K562 (cell line): ENCODE results near the gene GPR83. TPM values are rescaled to one million over a fixed set of nuclear protein-coding genes. Genes with fewer than 3 reads are reported as not detected.

Source experiments
- CBFA2T2 ChIP-seq: fragments of 450-650 bp; conservative IDR thresholded peaks from 2 replicates; pipeline ENCODE4 v1.6.1; 2017; ENCODE audit warnings: mild to moderate bottlenecking
- E2F4 ChIP-seq: sonication (generic); formaldehyde crosslinking; IDR thresholded peaks from 2 replicates; pipeline ENCODE4 v1.8.0; 2022; ENCODE audit warnings: mild to moderate bottlenecking, low read depth, missing genetic modification reagents
- FOXA3 ChIP-seq, 2 experiments: fragments of 450-650 bp in 1 of 2; sonication (generic) in 1 of 2; formaldehyde crosslinking; IDR thresholded peaks in 1 of 2; conservative IDR thresholded peaks in 1 of 2; 2 replicates each; pipeline versions ENCODE4 v1.4.0 to v1.8.0; 2020 to 2022; ENCODE audit warnings: mild to moderate bottlenecking in 2 of 2, missing genetic modification reagents in 1 of 2
- GATA2 ChIP-seq: sonication (generic); formaldehyde crosslinking; IDR thresholded peaks from 2 replicates; pipeline ENCODE4 v1.4.0; 2020; ENCODE audit warnings: mild to moderate bottlenecking, missing genetic modification reagents
- IRF2 ChIP-seq: sonication (generic); formaldehyde crosslinking; IDR thresholded peaks from 2 replicates; pipeline ENCODE4 v1.8.1; 2022; ENCODE audit warnings: mild to moderate bottlenecking, missing genetic modification reagents
- KDM1A ChIP-seq, 2 experiments: fragments of 450-650 bp; IDR thresholded peaks; 2 replicates each; pipeline ENCODE4 v1.6.1; 2016; ENCODE audit warnings: mild to moderate bottlenecking in 2 of 2
- MTA2 ChIP-seq: fragments of 450-650 bp; IDR thresholded peaks from 2 replicates; pipeline ENCODE4 v1.6.1; 2016; ENCODE audit warnings: low read depth
- MYBL2 ChIP-seq, 2 experiments: fragments of 450-650 bp in 1 of 2; sonication (generic) in 1 of 2; formaldehyde crosslinking in 1 of 2; IDR thresholded peaks; 2 replicates each; pipeline versions ENCODE4 v1.6.1 to v1.8.1; 2017 to 2022; ENCODE audit warnings: borderline replicate concordance in 1 of 2, inconsistent platforms in 1 of 2, low read depth in 1 of 2, mild to moderate bottlenecking in 1 of 2, missing genetic modification reagents in 1 of 2, moderate library complexity in 1 of 2
- NCOR1 ChIP-seq: fragments of 450-650 bp; IDR thresholded peaks from 2 replicates; pipeline ENCODE4 v1.6.1; 2016; ENCODE audit warnings: mild to moderate bottlenecking, moderate library complexity
- NFIC ChIP-seq: fragments of 450-650 bp; IDR thresholded peaks from 2 replicates; pipeline ENCODE4 v1.6.1; 2017; ENCODE audit warnings: mild to moderate bottlenecking, inconsistent platforms
- PBX2 ChIP-seq, 2 experiments: IDR thresholded peaks in 1 of 2; conservative IDR thresholded peaks in 1 of 2; 2 replicates each; pipeline ENCODE4 v1.6.1; 2016; ENCODE audit warnings: low read depth in 2 of 2, mild to moderate bottlenecking in 1 of 2, missing compliant biosample characterization in 1 of 2, missing genetic modification characterization in 1 of 2, moderate library complexity in 1 of 2
- PKNOX1 ChIP-seq: fragments of 450-650 bp; IDR thresholded peaks from 2 replicates; pipeline ENCODE4 v1.6.1; 2016
- SMAD3 ChIP-seq: fragments of 450-650 bp; formaldehyde crosslinking; conservative IDR thresholded peaks from 2 replicates; pipeline ENCODE4 v1.4.0; 2020; ENCODE audit warnings: mild to moderate bottlenecking
- SMAD4 ChIP-seq: fragments of 250-450 bp; sonication (Bioruptor Pico); conservative IDR thresholded peaks from 2 replicates; pipeline ENCODE4 v1.8.0; 2021; ENCODE audit warnings: inconsistent platforms, mild to moderate bottlenecking, moderate library complexity
- SMARCA4 ChIP-seq: fragments of 450-650 bp; IDR thresholded peaks from 2 replicates; pipeline ENCODE4 v1.6.1; 2016
- SMARCC2 ChIP-seq: fragments of 450-650 bp; IDR thresholded peaks from 2 replicates; pipeline ENCODE4 v1.6.1; 2017; ENCODE audit warnings: antibody characterized with exemption, moderate library complexity, mild to moderate bottlenecking, low read depth
- TBL1XR1 ChIP-seq, 2 experiments: IDR thresholded peaks; 2 replicates each; pipeline ENCODE4 v1.6.1; 2012; ENCODE audit warnings: improper control_type of control experiment in 2 of 2, low read length in 2 of 2, mild to moderate bottlenecking in 1 of 2
- TCF3 ChIP-seq: sonication (generic); formaldehyde crosslinking; IDR thresholded peaks from 2 replicates; pipeline ENCODE4 v1.4.0; 2020; ENCODE audit warnings: mild to moderate bottlenecking, missing genetic modification reagents
- THAP7 ChIP-seq: fragments of 250-450 bp; sonication (Bioruptor Pico); IDR thresholded peaks from 2 replicates; pipeline ENCODE4 v1.5.0; 2021
- TRIM24 ChIP-seq, 2 experiments: fragments of 450-650 bp; IDR thresholded peaks; 2 replicates each; pipeline ENCODE4 v1.6.1; 2016
- ZNF175 ChIP-seq: fragments of 200-800 bp; sonication (Bioruptor generic); IDR thresholded peaks from 2 replicates; pipeline ENCODE4 v1.6.1; 2016; ENCODE audit warnings: low read depth, mild to moderate bottlenecking, missing genetic modification characterization, missing compliant biosample characterization
- ZNF224 ChIP-seq: sonication (generic); formaldehyde crosslinking; IDR thresholded peaks from 2 replicates; pipeline ENCODE4 v1.8.0; 2022; ENCODE audit warnings: mild to moderate bottlenecking, missing genetic modification reagents
- ZNF253 ChIP-seq: fragments of 250-450 bp; sonication (Bioruptor Pico); conservative IDR thresholded peaks from 2 replicates; pipeline ENCODE4 v1.6.1; 2021; ENCODE audit warnings: mild to moderate bottlenecking
- ZNF282 ChIP-seq: sonication (generic); formaldehyde crosslinking; IDR thresholded peaks from 2 replicates; pipeline ENCODE4 v1.8.1; 2023; ENCODE audit warnings: missing genetic modification reagents
- ZNF589 ChIP-seq: fragments of 200-800 bp; sonication (Bioruptor generic); IDR thresholded peaks from 2 replicates; pipeline ENCODE4 v1.6.1; 2016; ENCODE audit warnings: low read depth, missing genetic modification characterization, missing compliant biosample characterization
- polyA plus RNA-seq, 8 experiments: library from polyadenylated mRNA; depleted of rRNA in 4 of 8; stranded (reverse) in 5 of 8; unstranded in 3 of 8; fragments of >200 nt; fragmentation: Nextera tagmentation in 2 of 8; fragmentation: Illumina TruSeq in 1 of 8; extraction: Ambion mirVana in 2 of 8; extraction: Trizol in 1 of 8; gene quantifications; 2 replicates each; pipeline versions ENCODE4 v1.2.1 to v1.2.3, GENCODE V29; 2011 to 2014; ENCODE audit warnings: inconsistent platforms in 1 of 8, missing spikeins in 1 of 8
- total RNA-seq, 7 experiments: library from RNA; depleted of rRNA in 6 of 7; stranded (reverse); fragments of >200 nt in 6 of 7; fragmentation: Illumina TruSeq in 2 of 7; extraction: Trizol in 2 of 7; gene quantifications; 2 replicates each; pipeline versions ENCODE4 v1.2.1 to v1.2.3, GENCODE V29; 2011 to 2021; ENCODE audit warnings: low replicate concordance in 1 of 7

The GPR83 gene
- total and polyA plus RNA-seq, 9 of the 15 experiments (the other 6 are each of a cell fraction or from before 2014, with no cell fraction given), result 0.03 to 0.13 (median 0.08) TPM; not detected in 2

GRCh38 chr11:94400050-94400449, 1.2 kb downstream of the GPR83 start (continued):
- TF ChIP-seq GATA2 (CRISPR knock-in tag) (no peak), SMAD4 (CRISPR knock-in tag) (peak; percentile 72), NCOR1 (peak; percentile 48; the same call in 1 of the 2 replicates), TCF3 (CRISPR knock-in tag) (peak; percentile 66), MTA2 (no peak), TBL1XR1 (IDR thresholded peaks at IDR 0.05; ENCODE audit: low read length in 2 of 2) (0 out of 4 replicates have a peak, but pooled peaks of 1 of the 2 experiments have one; percentile 17), FOXA3 (CRISPR knock-in tag; conservative IDR thresholded peaks at IDR 0.05 in 1 of 2, IDR thresholded peaks at IDR 0.05 in 1 of 2) (0 out of 4 replicates have a peak, but pooled peaks of 1 of the 2 experiments have one; percentile 17), ZNF253 (no peak), MYBL2 (IDR thresholded peaks at IDR 0.05; ENCODE audit: low read depth) (no peak), MYBL2 (CRISPR knock-in tag; IDR thresholded peaks at IDR 0.05; ENCODE audit: borderline replicate concordance) (no peak), SMARCC2 (no peak), IRF2 (CRISPR knock-in tag) (no peak), PKNOX1 (peak; percentile 84), PBX2 (CRISPR knock-in tag; IDR thresholded peaks at IDR 0.05; ENCODE audit: low read depth) (no peak), PBX2 (tag; conservative IDR thresholded peaks at IDR 0.05; ENCODE audit: low read depth) (peak; percentile 41; the same call in 1 of the 2 replicates), NFIC (peak; percentile 35; the same call in 1 of the 2 replicates), TRIM24 (IDR thresholded peaks at IDR 0.05) (peak in 1 of 2 experiments; percentile 42; a peak in 1 of 4 replicates), ZNF175 (0 out of 2 replicates have a peak, but pooled peaks have one; percentile 73), THAP7 (CRISPR knock-in tag) (no peak), KDM1A (IDR thresholded peaks at IDR 0.05) (peak; percentile 47 to 52; a peak in 1 of 4 replicates), CBFA2T2 (peak; percentile 79), SMARCA4 (0 out of 2 replicates have a peak, but pooled peaks have one; percentile 18), ZNF224 (no peak), ZNF589 (0 out of 2 replicates have a peak, but pooled peaks have one; percentile 70), SMAD3 (CRISPR knock-in tag) (no peak), E2F4 (CRISPR knock-in tag) (no peak), ZNF282 (no peak)
